Amniotic stem cell (primary cell): ENCODE measurements around the gene ELMO2.

Experiments used
- DNase-seq: peaks from one replicate; lab custom pipeline; 2025; lab: John Stamatoyannopoulos, UW

Gene ELMO2

DNA sequence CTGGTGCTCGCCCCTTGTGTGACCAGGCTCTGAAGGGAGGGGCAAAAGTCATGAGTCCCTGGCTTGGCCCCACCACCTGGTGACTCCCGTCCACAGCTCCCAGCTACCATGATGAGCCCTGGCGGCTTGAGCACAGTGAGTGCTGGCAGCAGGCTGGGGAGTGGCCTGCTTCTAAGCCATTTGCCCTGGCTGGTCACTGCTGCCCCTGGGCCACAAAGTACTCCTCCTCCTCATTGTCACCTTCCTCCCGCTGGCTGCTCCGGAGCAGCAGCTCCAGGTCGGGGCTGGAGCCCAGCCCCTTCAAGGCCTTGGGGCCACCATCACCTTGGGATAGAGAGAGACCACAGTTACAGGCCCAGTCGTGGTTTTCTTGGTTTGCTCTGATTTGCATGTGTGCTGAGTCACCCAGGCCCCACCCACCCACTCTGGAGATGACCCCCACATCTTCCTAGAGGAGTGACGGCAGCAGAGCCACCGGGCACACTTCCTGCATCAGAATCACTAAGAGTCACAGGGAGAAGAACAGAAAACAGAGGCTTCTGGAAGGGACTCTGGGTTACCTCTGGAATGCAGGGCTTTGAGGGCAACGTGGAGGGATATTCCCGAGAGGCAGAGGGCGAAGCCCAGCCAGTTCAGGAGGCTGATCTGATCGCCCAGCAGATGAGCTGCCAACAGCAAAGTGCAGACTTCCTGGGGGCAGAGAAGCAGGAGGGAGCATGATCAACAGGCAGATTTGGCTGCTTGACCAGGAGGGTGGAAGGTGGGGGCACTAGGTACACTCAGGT lies 56.0 kb downstream of the ELMO2 start:
- peak; percentile 63 for DNase-seq

DNA sequence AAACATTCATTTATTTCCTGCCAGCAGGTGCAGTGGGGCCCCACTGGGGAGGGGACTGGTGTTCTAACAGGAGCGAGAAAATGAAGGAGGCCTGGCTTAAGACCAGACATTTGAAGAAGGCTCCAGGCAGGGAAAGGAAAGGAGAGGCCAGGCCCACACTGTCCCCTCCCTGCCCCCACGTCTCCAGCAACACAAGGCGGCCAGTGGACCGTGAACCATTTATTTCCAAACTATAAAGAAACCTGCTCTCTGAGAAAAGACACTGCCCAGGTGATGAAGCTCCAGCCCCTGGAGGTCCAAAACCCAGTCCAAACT lies 56.7 kb downstream of the ELMO2 start:
- no peak for DNase-seq

DNA sequence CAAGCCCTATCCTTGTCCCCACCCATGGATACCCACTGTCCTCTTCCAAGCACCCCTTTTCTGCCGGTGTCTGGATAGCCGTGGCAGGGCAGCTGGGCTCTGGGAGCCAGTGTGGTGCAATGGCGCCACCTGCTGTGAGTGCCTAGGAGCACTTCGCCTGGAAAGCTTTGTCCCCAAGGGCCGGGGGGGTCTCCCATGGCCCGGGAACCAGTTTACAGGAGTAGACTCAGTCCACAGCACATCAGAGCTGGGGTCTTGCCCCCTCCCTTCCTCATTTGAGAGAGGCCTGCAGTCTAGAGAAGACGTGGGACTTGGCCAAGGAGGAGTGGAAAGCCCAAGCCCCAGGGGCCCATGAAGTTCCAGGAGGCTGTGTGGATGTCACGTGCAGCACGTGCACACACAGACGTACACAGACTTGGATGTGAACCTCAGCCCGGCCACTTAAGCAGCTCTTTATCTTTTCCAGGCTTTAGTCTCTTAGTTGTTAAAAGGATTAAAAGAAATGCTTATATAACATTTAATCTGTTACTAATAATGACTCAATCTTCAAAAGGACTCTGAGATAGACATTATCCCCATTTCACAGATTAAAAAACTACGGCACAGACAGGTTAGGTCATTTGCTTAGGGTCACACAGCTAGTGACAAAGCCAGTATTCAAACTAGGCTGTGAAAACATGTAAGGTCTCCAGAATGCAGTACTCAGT lies 57.2 kb downstream of the ELMO2 start:
- no peak for DNase-seq

- no peak for DNase-seq
Observed at GRCh38 chr20:46347841-46348803, 58.3 kb downstream of the ELMO2 start.

DNA sequence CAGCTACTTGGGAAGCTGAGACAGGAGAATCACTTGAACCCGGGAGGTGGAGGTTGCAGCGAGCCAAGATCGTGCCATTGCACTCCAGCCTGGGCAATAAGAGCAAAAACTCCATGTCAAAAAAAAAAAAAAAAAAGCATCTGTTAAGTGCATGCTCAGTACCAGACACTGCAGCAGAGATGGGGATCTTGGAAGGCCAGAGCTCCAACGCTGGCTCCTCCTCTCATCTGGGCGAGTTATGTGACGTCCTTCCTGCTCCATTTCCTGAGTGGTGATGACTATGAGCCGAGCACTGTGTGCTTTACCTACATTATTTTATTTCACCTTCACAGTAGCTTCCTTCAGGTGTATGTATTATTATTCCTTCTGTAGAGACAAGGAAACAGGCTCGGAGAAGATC lies 59.6 kb downstream of the ELMO2 start:
- no peak for DNase-seq

- DNase-seq: no peak
Observed at GRCh38 chr20:46344488-46345162, 61.8 kb downstream of the ELMO2 start.

- no peak for DNase-seq
Observed at GRCh38 chr20:46343975-46344357, 62.4 kb downstream of the ELMO2 start.

DNA sequence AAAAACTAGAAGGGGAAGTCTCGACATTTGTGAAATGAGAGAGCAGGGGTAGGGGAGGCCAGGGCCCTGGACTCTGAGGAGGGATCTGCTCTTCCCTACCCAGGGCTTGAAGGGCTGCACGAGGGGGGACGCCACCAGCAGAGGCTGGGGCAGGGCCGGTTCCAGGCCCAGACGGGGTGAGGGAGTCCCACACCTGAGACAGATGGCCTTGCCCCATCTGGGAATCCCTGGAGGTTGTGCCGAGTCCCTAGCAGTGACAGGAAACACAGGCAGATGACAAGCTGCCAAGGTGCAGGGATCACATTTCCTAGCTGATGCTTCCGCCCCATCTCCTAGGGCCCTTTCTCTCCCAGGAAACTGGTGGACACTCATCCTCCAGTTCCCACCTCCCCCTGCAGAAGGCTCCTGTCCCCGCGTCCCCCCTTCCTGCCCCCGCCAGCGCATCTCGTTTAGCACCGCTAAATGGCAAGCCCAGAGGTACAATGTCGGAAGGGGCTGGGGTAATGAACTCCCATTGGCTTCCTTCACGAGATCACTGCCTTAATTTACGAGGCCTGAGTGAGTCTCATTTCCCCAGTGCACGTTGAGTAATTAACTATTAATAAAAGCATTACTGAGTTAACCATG lies 63.0 kb downstream of the ELMO2 start:
- no peak for DNase-seq

DNA sequence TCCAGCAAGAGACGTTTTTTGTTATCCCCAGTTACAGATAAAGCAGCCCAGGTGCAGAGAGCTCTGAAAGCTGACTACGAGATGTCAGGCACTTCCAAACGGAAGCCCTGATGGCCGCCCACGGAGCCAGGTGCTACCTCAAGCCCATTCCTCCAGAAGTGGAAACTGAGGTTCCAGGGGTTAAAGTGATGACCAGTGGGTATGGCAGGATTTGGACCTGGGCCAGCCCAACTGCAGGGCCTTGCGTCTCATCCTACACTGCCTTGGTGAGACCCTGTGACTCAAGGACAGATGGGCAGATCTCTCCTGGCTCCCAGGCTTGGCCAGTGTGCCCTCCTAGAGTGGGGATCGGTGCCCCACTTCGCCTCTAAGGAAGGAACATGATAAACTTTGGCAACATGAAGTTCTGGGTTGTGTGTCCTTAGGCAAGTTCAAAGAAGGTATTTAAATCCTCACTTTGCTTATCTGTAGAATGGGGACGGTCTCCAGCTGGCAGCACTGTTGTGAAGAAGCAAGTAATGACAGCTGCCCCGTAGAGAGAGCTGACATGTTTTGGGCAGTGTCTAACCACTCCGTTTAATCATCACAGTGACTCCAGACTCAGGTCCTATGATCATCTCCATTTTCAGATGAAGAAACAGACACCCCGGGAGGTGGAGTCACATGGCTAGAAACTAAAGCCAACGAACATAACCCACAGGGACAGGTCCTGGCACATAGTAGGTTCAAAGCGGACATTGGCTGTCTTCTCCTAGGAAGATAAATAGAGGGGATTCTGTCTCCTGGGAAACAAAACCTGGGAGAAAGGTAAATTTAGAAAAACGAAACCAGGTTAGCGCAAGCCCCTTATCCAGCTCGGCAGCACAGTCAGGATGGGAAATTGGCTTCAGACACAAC lies 63.7 kb downstream of the ELMO2 start:
- DNase-seq: no peak

DNA sequence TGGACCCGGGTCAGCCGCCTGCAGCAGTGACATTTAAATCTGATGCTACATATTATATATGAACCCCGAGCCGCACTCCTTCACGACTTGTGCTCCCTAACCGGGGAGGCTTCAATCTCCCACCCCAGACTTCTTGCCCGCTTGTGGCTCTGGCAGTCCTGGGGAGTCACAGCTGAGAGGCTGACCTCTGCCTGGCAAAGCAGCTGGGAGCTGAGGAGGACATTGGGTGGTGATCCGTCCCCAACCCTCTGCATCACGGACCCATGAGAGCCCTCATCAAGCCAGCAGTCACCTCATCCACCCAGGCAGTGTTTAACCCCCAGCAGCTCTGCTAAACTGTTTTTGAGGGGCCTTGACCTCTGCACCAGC lies 64.4 kb downstream of the ELMO2 start:
- no peak for DNase-seq

GRCh38 chr20:46341074-46342009 lies 65.1 kb downstream of the ELMO2 start:
- DNase-seq: no peak

- no peak for DNase-seq
Observed at GRCh38 chr20:46339037-46339436, 67.4 kb downstream of the ELMO2 start.

DNA sequence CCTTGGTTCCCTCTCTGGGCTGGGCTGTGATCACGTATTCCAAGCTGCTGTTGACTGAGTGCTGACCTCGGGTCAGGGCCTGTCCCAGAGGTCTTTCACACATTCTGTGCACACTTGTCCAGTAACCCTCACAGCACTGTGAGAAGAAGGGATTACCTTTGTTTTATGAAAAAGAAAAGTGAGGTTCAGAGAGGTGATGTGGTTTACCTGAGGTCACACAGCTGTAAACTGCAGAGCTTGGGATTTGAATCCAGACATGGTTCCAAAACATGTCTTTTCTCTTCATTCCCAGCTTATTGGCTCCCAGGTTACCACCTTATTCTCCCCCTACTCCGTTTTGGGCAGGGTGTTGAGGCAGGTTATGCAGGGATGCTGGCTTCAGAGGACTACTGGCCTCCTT lies 69.7 kb downstream of the ELMO2 start:
- DNase-seq: no peak

DNA sequence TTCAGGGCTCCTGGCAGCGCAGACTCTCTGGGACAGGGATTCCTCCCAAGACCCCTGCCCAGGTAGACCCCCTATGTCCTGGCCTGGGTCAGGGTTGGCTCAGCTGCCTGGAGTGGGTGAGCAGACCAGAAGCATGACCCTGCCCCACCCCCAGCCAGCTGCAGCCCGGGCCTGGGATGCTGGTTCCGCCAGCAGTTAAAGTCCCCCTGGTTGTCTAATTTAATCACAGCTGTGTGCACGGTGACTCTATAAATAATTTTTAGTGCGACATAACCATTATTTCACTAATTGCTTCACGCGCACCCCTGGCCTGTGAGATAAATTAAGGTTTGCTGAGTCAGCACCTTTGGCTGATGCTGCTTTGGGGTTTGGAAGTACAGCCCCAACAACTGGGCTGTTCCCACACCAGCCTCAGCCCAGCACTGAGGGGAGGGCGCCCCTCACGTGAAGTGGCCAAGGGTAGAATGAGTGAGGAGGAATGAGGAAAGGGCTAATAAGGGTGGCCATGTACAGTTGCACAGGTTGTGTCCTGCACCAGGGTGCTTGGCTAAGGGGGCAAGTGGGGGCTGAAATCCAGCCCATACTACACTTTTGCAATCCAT lies 72.0 kb downstream of the ELMO2 start:
- no peak for DNase-seq

- no peak for DNase-seq
Observed at GRCh38 chr20:46333161-46333991, 73.0 kb downstream of the ELMO2 start.

GRCh38 chr20:46332373-46333160 lies 73.8 kb downstream of the ELMO2 start:
- no peak for DNase-seq

DNA sequence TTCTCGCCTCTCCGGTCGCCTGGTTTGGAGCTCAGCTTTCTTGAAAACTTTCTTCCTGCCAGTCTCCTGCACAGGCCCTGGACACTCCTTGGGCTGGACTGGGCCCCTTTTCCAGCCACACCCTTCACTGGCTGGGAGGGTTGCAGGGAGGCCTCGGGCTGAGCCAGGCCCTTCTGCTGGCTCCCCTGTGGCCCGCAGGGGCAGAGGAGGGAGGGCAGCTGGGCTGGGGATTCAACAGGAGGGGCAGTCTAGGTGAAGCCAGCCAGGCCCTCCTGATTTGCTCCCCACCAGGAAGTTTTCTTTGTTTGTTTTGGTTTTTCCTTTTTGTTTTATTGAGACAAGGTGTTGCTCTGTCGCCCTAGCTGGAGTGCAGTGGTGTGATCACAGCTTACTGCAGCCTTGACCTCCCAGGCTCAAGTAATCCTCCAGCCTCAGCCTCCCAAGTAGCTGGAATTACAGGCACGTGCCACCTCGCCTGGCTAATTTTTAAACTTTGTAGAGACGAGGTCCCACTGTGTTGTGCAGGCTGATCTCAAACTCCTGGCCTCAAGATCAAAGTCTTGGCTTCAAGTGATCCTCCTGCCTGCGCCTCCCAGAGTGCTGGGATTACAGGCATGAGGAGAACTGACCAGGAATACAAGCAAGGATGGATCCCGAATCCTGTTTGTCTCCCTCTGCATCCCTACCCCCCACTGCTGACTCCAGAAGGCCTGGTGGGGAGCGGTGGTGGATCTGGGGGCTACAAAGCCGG lies 74.6 kb downstream of the ELMO2 start:
- DNase-seq: no peak
